Measurements from ENCODE around the gene NUP153.

Gene NUP153

GRCh38 chr6:17705778-17706579 lies 746 bp downstream of the NUP153 start:
- Histone ChIP-seq H3K27me3 (ENCODE audit: insufficient read depth, poor library complexity, severe bottlenecking) (no peaks in the 10 kb centered on the region), H3K4me3 (replicated peaks; ENCODE audit: insufficient read depth, low read length) (peak overlapping the region; percentile 84), H3K27ac (replicated peaks) (peak overlapping the region; percentile 100)
- TF ChIP-seq SPI1 (IDR thresholded peaks at IDR 0.05; ENCODE audit: borderline replicate concordance, low read depth) = peak; percentile 62; the same call in 1 of the 2 replicates
- TF ChIP-seq REST (IDR thresholded peaks at IDR 0.05; ENCODE audit: insufficient replicate concordance, low read depth) = peak; percentile 23
- no peak for TF ChIP-seq CTCF (IDR thresholded peaks at IDR 0.05; ENCODE audit: insufficient read depth, low read length)
- TF ChIP-seq POLR2AphosphoS5 (IDR thresholded peaks at IDR 0.05; ENCODE audit: low read depth) = peak; percentile 63; the same call in 1 of the 2 replicates
- peak; percentile 26; the same call in 1 of the 2 replicates for TF ChIP-seq GABPA (IDR thresholded peaks at IDR 0.05; ENCODE audit: low read depth)
- peak in 1 of 2 experiments; percentile 73 for DNase-seq (ENCODE audit: low read depth in 1 of 2, low spot score in 1 of 2)

GRCh38 chr6:17705428-17705777 lies 1.3 kb downstream of the NUP153 start:
- Histone ChIP-seq H3K27me3 (ENCODE audit: insufficient read depth, poor library complexity, severe bottlenecking) (no peaks in the 10 kb centered on the region), H3K27ac (replicated peaks) (peak overlapping the region; percentile 100), H3K4me3 (replicated peaks; ENCODE audit: insufficient read depth, low read length) (peak overlapping the region; percentile 84)
- TF ChIP-seq REST (IDR thresholded peaks at IDR 0.05; ENCODE audit: insufficient replicate concordance, low read depth) (no peak), SPI1 (IDR thresholded peaks at IDR 0.05; ENCODE audit: borderline replicate concordance, low read depth) (no peak), GABPA (IDR thresholded peaks at IDR 0.05; ENCODE audit: low read depth) (no peak), POLR2AphosphoS5 (IDR thresholded peaks at IDR 0.05; ENCODE audit: low read depth) (no peak), CTCF (IDR thresholded peaks at IDR 0.05; ENCODE audit: insufficient read depth, low read length) (no peak)
- peak; percentile 17 to 45 for DNase-seq (ENCODE audit: low read depth in 1 of 2, low spot score in 1 of 2)

GRCh38 chr6:17703256-17703694 lies 3.5 kb downstream of the NUP153 start:
- H3K27ac ChIP-seq (replicated peaks) = peak overlapping the region; percentile 39
- no peaks in the 10 kb centered on the region for H3K27me3 ChIP-seq (ENCODE audit: insufficient read depth, poor library complexity, severe bottlenecking)
- TF ChIP-seq REST (IDR thresholded peaks at IDR 0.05; ENCODE audit: insufficient replicate concordance, low read depth) (no peak), GABPA (IDR thresholded peaks at IDR 0.05; ENCODE audit: low read depth) (no peak), CTCF (IDR thresholded peaks at IDR 0.05; ENCODE audit: insufficient read depth, low read length) (no peak), SPI1 (IDR thresholded peaks at IDR 0.05; ENCODE audit: borderline replicate concordance, low read depth) (no peak), POLR2AphosphoS5 (IDR thresholded peaks at IDR 0.05; ENCODE audit: low read depth) (no peak)
- peak overlapping the region; percentile 84 for H3K4me3 ChIP-seq (replicated peaks; ENCODE audit: insufficient read depth, low read length)
- peak; percentile 46 to 49 for DNase-seq (ENCODE audit: low read depth in 1 of 2, low spot score in 1 of 2)
